ENCODE measurements around the gene PTMS. TPM values are rescaled to one million over a fixed set of nuclear protein-coding genes. Genes with fewer than 3 reads are reported as not detected.

PTMS gene, protein sequence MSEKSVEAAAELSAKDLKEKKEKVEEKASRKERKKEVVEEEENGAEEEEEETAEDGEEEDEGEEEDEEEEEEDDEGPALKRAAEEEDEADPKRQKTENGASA
- total RNA-seq = 269 TPM
- polyA plus RNA-seq (ENCODE audit: insufficient read depth, low read depth, low replicate concordance) = 590 TPM
- long read RNA-seq, donor 1, transcript PTMS-207 (5 exons, 1,150 nt) = major isoform, 136 of 305 reads
- long read RNA-seq, donor 1, partial matches to known transcripts = 139 of 305 reads
- long read RNA-seq, donor 1, other reads (novel, unspliced or antisense) = 27 of 305 reads
- long read RNA-seq, donor 2, transcript PTMS-207 (5 exons, 1,150 nt) = major isoform, 118 of 264 reads
- long read RNA-seq, donor 2, partial matches to known transcripts = 121 of 264 reads
- long read RNA-seq, donor 2, other reads (novel, unspliced or antisense) = 24 of 264 reads
- long read RNA-seq, donor 3, transcript PTMS-207 (5 exons, 1,150 nt) = major isoform, 115 of 250 reads
- long read RNA-seq, donor 3, partial matches to known transcripts = 118 of 250 reads
- long read RNA-seq, donor 3, other reads (novel, unspliced or antisense) = 13 of 250 reads
- long read RNA-seq, donor 4, transcript PTMS-207 (5 exons, 1,150 nt) = major isoform, 81 of 124 reads
- long read RNA-seq, donor 4, partial matches to known transcripts = 41 of 124 reads
- long read RNA-seq, donor 4, other reads (novel, unspliced or antisense) = 0 of 124 reads
- long read RNA-seq, donor 5, transcript PTMS-207 (5 exons, 1,150 nt) = major isoform, 6 of 11 reads
- long read RNA-seq, donor 5, partial matches to known transcripts = 5 of 11 reads
- long read RNA-seq, donor 5, other reads (novel, unspliced or antisense) = 0 of 11 reads
- long read RNA-seq, donor 6, transcript PTMS-202 (5 exons, 773 nt) = minor isoform, 7 of 422 reads
- long read RNA-seq, donor 6, transcript PTMS-207 (5 exons, 1,150 nt) = major isoform, 159 of 422 reads
- long read RNA-seq, donor 6, partial matches to known transcripts = 234 of 422 reads
- long read RNA-seq, donor 6, other reads (novel, unspliced or antisense) = 22 of 422 reads
- long read RNA-seq, donor 7, transcript PTMS-207 (5 exons, 1,150 nt) = major isoform, 48 of 125 reads
- long read RNA-seq, donor 7, partial matches to known transcripts = 73 of 125 reads
- long read RNA-seq, donor 7, other reads (novel, unspliced or antisense) = 2 of 125 reads
- long read RNA-seq, donor 8, transcript PTMS-207 (5 exons, 1,150 nt) = major isoform, 135 of 362 reads
- long read RNA-seq, donor 8, partial matches to known transcripts = 200 of 362 reads
- long read RNA-seq, donor 8, other reads (novel, unspliced or antisense) = 26 of 362 reads
- long read RNA-seq, donor 9, transcript PTMS-207 (5 exons, 1,150 nt) = major isoform, 63 of 199 reads
- long read RNA-seq, donor 9, partial matches to known transcripts = 118 of 199 reads
- long read RNA-seq, donor 9, other reads (novel, unspliced or antisense) = 17 of 199 reads
- long read RNA-seq, donor 10, transcript PTMS-207 (5 exons, 1,150 nt) = major isoform, 120 of 272 reads
- long read RNA-seq, donor 10, partial matches to known transcripts = 122 of 272 reads
- long read RNA-seq, donor 10, other reads (novel, unspliced or antisense) = 29 of 272 reads

DNA sequence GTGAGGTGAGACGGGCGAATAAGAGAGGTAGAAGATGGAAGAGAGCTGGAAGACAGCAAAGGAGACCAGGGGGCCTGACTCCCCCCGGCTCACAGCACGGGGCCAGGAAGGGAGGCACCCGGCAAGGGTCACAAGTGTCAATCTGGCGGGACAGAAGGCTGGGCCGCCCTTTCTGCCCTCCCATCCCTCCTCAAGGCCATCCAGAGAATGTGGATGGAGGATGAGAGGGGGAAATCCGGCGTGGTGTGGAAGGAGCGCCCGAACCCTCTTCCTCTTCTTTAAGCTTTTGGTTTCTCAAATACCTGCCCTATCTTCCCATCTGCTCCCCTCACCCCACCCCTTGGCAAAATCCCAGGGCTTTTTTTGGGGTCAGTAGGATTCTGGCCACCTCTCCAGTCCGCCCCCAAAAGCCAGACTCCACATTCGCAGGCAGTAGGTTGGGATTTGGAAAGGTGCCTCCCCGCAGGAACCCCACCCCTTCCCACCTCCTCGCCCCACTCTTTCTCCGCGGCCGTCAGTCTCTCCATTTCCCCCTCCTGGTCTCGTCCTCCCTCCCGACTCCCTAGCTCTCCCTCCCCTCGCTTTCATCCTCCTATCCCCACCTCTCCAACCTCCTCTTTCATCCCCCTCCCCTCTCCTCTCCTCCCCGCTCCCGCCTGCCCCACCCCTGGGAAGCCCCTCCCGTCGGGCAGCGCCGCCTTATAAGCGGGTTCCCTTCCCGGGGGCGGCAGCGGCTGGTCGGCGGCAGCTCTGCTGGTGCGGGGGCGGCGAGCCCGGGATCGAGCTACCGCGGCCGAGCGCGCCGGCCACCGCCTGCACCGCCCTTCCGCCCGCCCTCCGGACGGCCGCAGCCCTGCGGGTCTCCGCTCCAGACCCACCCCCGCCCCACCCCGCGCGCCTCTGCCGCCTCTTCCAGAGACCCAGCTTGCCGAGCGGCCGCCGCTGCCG is at the start of gene PTMS:
PTMS (plus strand) TSS at position 730 of the 948 bp plus-strand sequence. CDS start 343 bp downstream, outside the sequence.
- peak within 1 kb of the TSS; percentile 82 to 85 for H3K27ac ChIP-seq (ENCODE audit: low read depth in 2 of 2, low read length in 2 of 2)
- peaks cover 5 to 30% (median 25%) of the 10 kb centered on the region in 3 donors for H3K4me1 ChIP-seq (ENCODE audit: control insufficient read depth in 2 of 3, insufficient read depth in 2 of 3, low read depth in 1 of 3, low read length in 3 of 3)
- H3K4me3 ChIP-seq (ENCODE audit: low read length in 3 of 3) = peak within 1 kb of the TSS; percentile 69 to 91 (median 79)
- H3K9ac ChIP-seq (ENCODE audit: low read length in 3 of 3) = peak within 1 kb of the TSS; percentile 60 to 82 (median 76)
- no peak for TF ChIP-seq CTCF (IDR thresholded peaks at IDR 0.05; ENCODE audit: borderline replicate concordance, extremely low read depth, insufficient read depth)
- peaks cover 0 to 2% (median 0%) of the 10 kb centered on the region in 3 donors for H3K36me3 ChIP-seq (ENCODE audit: control insufficient read depth in 2 of 3, insufficient read depth in 3 of 3, low read length in 3 of 3)
- intact Hi-C loops (cut with DNase I) = no loop called here
- H3K27me3 ChIP-seq (ENCODE audit: control insufficient read depth, insufficient read depth, low read length) = no peaks in the 10 kb centered on the region
- FAIRE-seq (no peak), DNase-seq (peak; percentile 94 to 97 (median 96))
- no peaks in the 10 kb centered on the region for H3K9me3 ChIP-seq (ENCODE audit: control insufficient read depth in 2 of 3, insufficient read depth in 1 of 3, low read length in 3 of 3)

DNA sequence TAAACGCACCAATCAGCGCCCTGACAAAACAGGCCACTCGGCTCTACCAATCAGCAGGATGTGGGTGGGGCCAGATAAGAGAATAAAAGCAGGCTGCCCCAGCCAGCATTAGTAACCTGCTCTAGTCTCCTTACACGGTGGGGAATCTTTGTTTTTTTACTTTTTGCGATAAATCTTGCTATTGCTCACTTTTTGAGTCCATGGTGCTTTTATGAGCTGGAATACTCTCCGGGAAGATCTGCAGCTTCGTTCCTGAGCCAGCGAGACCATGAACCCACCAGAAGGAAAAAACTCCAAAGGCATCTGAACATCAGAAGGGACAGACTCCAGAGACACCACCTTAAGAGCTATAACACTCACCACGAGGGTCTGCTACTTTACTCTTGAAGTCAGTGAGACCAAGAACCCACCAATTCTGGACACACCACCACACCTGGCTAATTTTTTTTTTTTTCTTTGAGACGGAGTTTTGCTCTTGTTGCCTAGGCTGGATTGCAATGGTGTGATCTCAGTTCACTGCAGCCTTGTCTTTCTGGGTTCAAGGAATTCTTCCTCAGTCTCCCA is 49.2 kb upstream of the PTMS start:
- FAIRE-seq = no peak
- no peaks in the 10 kb centered on the region for H3K36me3 ChIP-seq (ENCODE audit: control insufficient read depth in 2 of 3, insufficient read depth in 3 of 3, low read length in 3 of 3)
- intact Hi-C loops (cut with DNase I) = no loop called here

More for the DNA sequence above, 49.2 kb upstream of the PTMS start:
- H3K9ac ChIP-seq (ENCODE audit: low read length in 3 of 3) = no peak overlapping the region
- TF ChIP-seq CTCF (IDR thresholded peaks at IDR 0.05; ENCODE audit: borderline replicate concordance, extremely low read depth, insufficient read depth) = no peak
- no peak overlapping the region for H3K27ac ChIP-seq (ENCODE audit: low read depth in 2 of 2, low read length in 2 of 2)
- no peaks in the 10 kb centered on the region for H3K27me3 ChIP-seq (ENCODE audit: control insufficient read depth, insufficient read depth, low read length)
- H3K4me3 ChIP-seq (ENCODE audit: low read length in 3 of 3) = no peak overlapping the region
- H3K9me3 ChIP-seq (ENCODE audit: control insufficient read depth in 2 of 3, insufficient read depth in 1 of 3, low read length in 3 of 3) = no peaks in the 10 kb centered on the region
- DNase-seq = no peak
- H3K4me1 ChIP-seq (ENCODE audit: control insufficient read depth in 2 of 3, insufficient read depth in 2 of 3, low read depth in 1 of 3, low read length in 3 of 3) = no peaks in the 10 kb centered on the region

Measured in kidney (tissue), 22 donors.